SK-N-SH (cell line): Measurements from ENCODE around the gene MUSK. TPM values are rescaled to one million over a fixed set of nuclear protein-coding genes. Genes with fewer than 3 reads are reported as not detected.

Experiments used
- CTCF ChIA-PET: fragments of 300-600, 350-600 bp; formaldehyde crosslinking; extraction: SDS; loops from one replicate; lab custom pipeline; 2021; lab: Yijun Ruan, JAX
- POLR2A ChIA-PET: fragments of 350-600 bp; sonication (Branson Sonifier 250); formaldehyde crosslinking; extraction: SDS; loops from one replicate; lab custom pipeline; 2020; ENCODE audit warnings: antibody characterized with exemption, inconsistent platforms; lab: Yijun Ruan, JAX
- DNase-seq: peaks from one replicate; pipeline ENCODE4 v3.0.0; 2012
- H2AFZ ChIP-seq: fragments of 200-600 bp; sonication (generic); 2 replicates; pipeline ENCODE4 v1.8.1; 2016; ENCODE audit warnings: antibody characterized with exemption, mild to moderate bottlenecking, low read depth
- H3F3A ChIP-seq: fragments of 200-600 bp; sonication (generic); replicated peaks from 2 replicates; pipeline ENCODE3; 2016; ENCODE audit warnings: antibody characterized with exemption, mild to moderate bottlenecking; ENCODE audit not compliant: insufficient read depth
- H3K27ac ChIP-seq, 2 experiments: fragments of 200-500 bp in 1 of 2; fragments of 200-600 bp in 1 of 2; sonication (Bioruptor generic) in 1 of 2; sonication (generic), shearing (Covaris generic) in 1 of 2; 2 replicates each; pipeline versions ENCODE4 v1.5.1 to v1.6.1; 2014 to 2016; ENCODE audit warnings: low read depth in 2 of 2, inconsistent platforms in 1 of 2, low read length in 1 of 2, mild to moderate bottlenecking in 1 of 2, mixed read lengths in 1 of 2
- H3K27me3 ChIP-seq: fragments of 200-600 bp; sonication (generic), shearing (Covaris generic); 2 replicates; pipeline ENCODE4 v1.6.1; 2016; ENCODE audit warnings: mixed run types; ENCODE audit not compliant: insufficient read depth
- H3K36me3 ChIP-seq, 2 experiments: fragments of 200-500 bp in 1 of 2; fragments of 200-600 bp in 1 of 2; sonication (Bioruptor generic) in 1 of 2; sonication (generic) in 1 of 2; replicated peaks in 1 of 2; 2 replicates each; pipeline versions ENCODE3 to v1.5.1; 2014 to 2016; ENCODE audit warnings: low read length in 1 of 2, mild to moderate bottlenecking in 1 of 2; ENCODE audit not compliant: insufficient read depth in 2 of 2, control insufficient read depth in 1 of 2
- H3K4me1 ChIP-seq, 2 experiments: fragments of 200-500 bp in 1 of 2; fragments of 200-600 bp in 1 of 2; sonication (Bioruptor generic) in 1 of 2; sonication (generic), shearing (Covaris generic) in 1 of 2; 2 replicates each; pipeline versions ENCODE4 v1.5.1 to v1.6.1; 2014 to 2016; ENCODE audit warnings: low read depth in 1 of 2, low read length in 1 of 2, mixed run types in 1 of 2; ENCODE audit not compliant: insufficient read depth in 2 of 2, control insufficient read depth in 1 of 2
- H3K4me2 ChIP-seq: fragments of 200-600 bp; sonication (generic), shearing (Covaris generic); 2 replicates; pipeline ENCODE4 v1.6.1; 2017; ENCODE audit warnings: mixed run types
- H3K4me3 ChIP-seq, 2 experiments: fragments of 200-500 bp in 1 of 2; fragments of 200-600 bp in 1 of 2; sonication (Bioruptor generic) in 1 of 2; sonication (generic), shearing (Covaris generic) in 1 of 2; 2 replicates each; pipeline versions ENCODE4 v1.5.1 to v1.8.1; 2014 to 2016; ENCODE audit warnings: low read depth in 2 of 2, inconsistent platforms in 1 of 2, low read length in 1 of 2, mild to moderate bottlenecking in 1 of 2, mixed read lengths in 1 of 2, moderate library complexity in 1 of 2
- H3K79me2 ChIP-seq: fragments of 200-600 bp; sonication (generic); 2 replicates; pipeline ENCODE4 v1.8.1; 2017; ENCODE audit warnings: mild to moderate bottlenecking; ENCODE audit not compliant: insufficient read depth
- H3K9ac ChIP-seq: fragments of 200-600 bp; sonication (generic); 2 replicates; pipeline ENCODE4 v1.6.1; 2017; ENCODE audit warnings: mixed run types
- H3K9me2 ChIP-seq: fragments of 200-600 bp; sonication (generic); 2 replicates; pipeline ENCODE4 v1.6.1; 2017; ENCODE audit warnings: mixed run types
- H3K9me3 ChIP-seq: fragments of 200-600 bp; sonication (generic); 2 replicates; pipeline ENCODE4 v1.6.1; 2017; ENCODE audit warnings: mixed run types, mild to moderate bottlenecking, moderate library complexity
- H4K20me1 ChIP-seq: fragments of 200-600 bp; sonication (generic); 2 replicates; pipeline ENCODE4 v1.6.1; 2017; ENCODE audit warnings: mild to moderate bottlenecking, mixed run types; ENCODE audit not compliant: insufficient read depth
- CTCF ChIP-seq: fragments of 200-600 bp; sonication (generic); IDR thresholded peaks from 2 replicates; pipeline ENCODE4 v1.6.1; 2017; ENCODE audit warnings: antibody characterized with exemption, mild to moderate bottlenecking, moderate library complexity
- EP300 ChIP-seq, 2 experiments: IDR thresholded peaks; 2 replicates each; pipeline versions ENCODE4 v1.4.0 to v1.6.1; 2012; ENCODE audit warnings: borderline replicate concordance in 1 of 2, low read depth in 1 of 2, low read length in 1 of 2
- EZH2phosphoT487 ChIP-seq: fragments of 200-600 bp; sonication (generic); IDR thresholded peaks from 2 replicates; pipeline ENCODE4 v1.6.1; 2017; ENCODE audit warnings: low read depth, mixed run types, mild to moderate bottlenecking, antibody characterized with exemption, moderate library complexity, borderline replicate concordance
- FOSL2 ChIP-seq: IDR thresholded peaks from 2 replicates; pipeline ENCODE4 v1.4.0; 2012; ENCODE audit warnings: low read depth, mild to moderate bottlenecking, moderate library complexity, borderline replicate concordance
- FOXJ3 ChIP-seq: sonication (generic); formaldehyde crosslinking; IDR thresholded peaks from 2 replicates; pipeline ENCODE4 v1.5.1; 2020; ENCODE audit warnings: mild to moderate bottlenecking, missing genetic modification reagents
- GABPA ChIP-seq: IDR thresholded peaks from 2 replicates; pipeline ENCODE4 v1.4.0; 2012; ENCODE audit warnings: low read depth, mild to moderate bottlenecking
- IRF3 ChIP-seq: fragments of 150-350 bp; IDR thresholded peaks from 2 replicates; pipeline ENCODE4 v1.6.1; 2016; ENCODE audit warnings: mild to moderate bottlenecking, low read depth, low read length
- MAX ChIP-seq: IDR thresholded peaks from 2 replicates; pipeline ENCODE4 v1.4.0; 2012; ENCODE audit warnings: low read depth
- PBX3 ChIP-seq: IDR thresholded peaks from 2 replicates; pipeline ENCODE4; 2012
- REST ChIP-seq: IDR thresholded peaks from 2 replicates; pipeline ENCODE4 v1.6.1; 2012; ENCODE audit warnings: mild to moderate bottlenecking, low read depth, low read length, moderate library complexity
- USF2 ChIP-seq: fragments of 150-350 bp; IDR thresholded peaks from 2 replicates; pipeline ENCODE4 v1.6.1; 2017; ENCODE audit warnings: antibody characterized with exemption, low read length, low read depth, borderline replicate concordance
- YY1 ChIP-seq: IDR thresholded peaks from 2 replicates; pipeline ENCODE4 v1.4.0; 2012; ENCODE audit warnings: low read depth, mild to moderate bottlenecking
- WGBS: methylation state at CpG from one replicate; pipeline ENCODE4 v1.1.6; 2017; ENCODE audit warnings: low lambda C conversion rate; 5-methylcytosine and 5-hydroxymethylcytosine counted together
- polyA plus RNA-seq, 3 experiments: library from polyadenylated mRNA; depleted of rRNA; stranded (reverse); fragments of >200 nt; gene quantifications; 2 replicates each; pipeline ENCODE4 v1.2.3, GENCODE V29; 2012

MUSK gene
- polyA plus RNA-seq, 1 of the 3 experiments (the other 2 are of a cell fraction) = not detected

- 67% methylated on average over 1 of the region's 1 CpG for WGBS
Observed at GRCh38 chr9:110785166-110785565, 116.6 kb downstream of the MUSK start.

More at GRCh38 chr9:110785166-110785565, 116.6 kb downstream of the MUSK start:
- no peak for TF ChIP-seq FOSL2
- TF ChIP-seq IRF3 = no peak
- no peak for TF ChIP-seq REST
- no peak for TF ChIP-seq EZH2phosphoT487
- no peak for TF ChIP-seq FOXJ3 (CRISPR knock-in tag)
- no peak for TF ChIP-seq MAX
- TF ChIP-seq GABPA = no peak
- TF ChIP-seq PBX3 = no peak
- TF ChIP-seq EP300 (IDR thresholded peaks at IDR 0.05; ENCODE audit: borderline replicate concordance in 1 of 2, low read depth in 1 of 2, low read length in 1 of 2) = no peak
- no peak for TF ChIP-seq YY1
- no peak for TF ChIP-seq CTCF
- no peak for TF ChIP-seq USF2
- TF ChIP-seq, all 33 proteins: peak for 0
- no peaks in the 10 kb centered on the region for H3F3A ChIP-seq
- H4K20me1 ChIP-seq = no peaks in the 10 kb centered on the region
- H3K36me3 ChIP-seq = no peaks in the 10 kb centered on the region
- H3K79me2 ChIP-seq = no peaks in the 10 kb centered on the region
- peaks cover 4 to 15% of the 10 kb centered on the region in 2 experiments; a peak in 2 of 4 replicates for H3K4me1 ChIP-seq
- no peak overlapping the region for H3K4me3 ChIP-seq
- no peak overlapping the region; a peak in 1 of 4 replicates for H3K27ac ChIP-seq
- H3K9me2 ChIP-seq = no peaks in the 10 kb centered on the region
- no peak overlapping the region for H2AFZ ChIP-seq
- ChIA-PET CTCF (interaction anchor here (0.7 kb wide), 1 partner anchor 125 kb away, joined by 3 read pairs; no protein-coding TSS in a partner anchor), POLR2A (no interaction called here)
- DNase-seq = no peak
- H3K27me3 ChIP-seq = no peaks in the 10 kb centered on the region
- peak overlapping the region; percentile 7; the same call in 1 of the 2 replicates for H3K4me2 ChIP-seq
- no peaks in the 10 kb centered on the region for H3K9me3 ChIP-seq
- no peak overlapping the region for H3K9ac ChIP-seq
